Thyroid gland (tissue), 4 donors: ENCODE measurements around the gene PAFAH1B2.

Experiments used
- POLR2A ChIP-seq, 2 donors: fragments of 450-650 bp; IDR thresholded peaks; one replicate each; pipeline ENCODE4 v1.6.1; 2017; ENCODE audit warnings: antibody characterized with exemption in 2 of 2, mild to moderate bottlenecking in 2 of 2, moderate library complexity in 1 of 2
- TF ChIP-seq, protein P1 (sequence below), 6 experiments: fragments of 200-600 bp in 3 of 6; fragments of 450-650 bp in 3 of 6; sonication (generic) in 3 of 6; IDR thresholded peaks; one replicate each; pipeline ENCODE4 v1.5.1; 2016 to 2019; ENCODE audit warnings: antibody characterized with exemption in 6 of 6, mild to moderate bottlenecking in 2 of 6, inconsistent platforms in 1 of 6, moderate library complexity in 1 of 6

DNA sequence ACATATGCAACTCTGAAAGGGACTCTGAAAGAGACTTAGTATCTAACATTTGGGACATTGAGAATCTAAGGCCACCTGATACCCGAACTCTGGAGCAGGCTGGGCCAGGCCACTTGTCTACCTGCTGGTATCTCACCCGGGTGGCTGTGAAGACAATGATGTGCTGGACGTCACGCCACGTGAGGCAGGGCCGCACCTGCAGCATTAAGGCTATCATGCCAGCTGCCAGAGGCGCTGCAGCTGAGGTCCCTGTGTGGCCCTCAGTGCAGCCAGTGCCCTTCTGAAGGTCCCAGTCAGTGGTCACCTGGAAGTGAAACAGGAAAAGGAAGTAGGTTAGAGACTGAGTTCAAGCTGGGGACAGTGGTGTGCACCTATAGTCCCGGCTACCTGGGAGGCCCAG lies 75.4 kb downstream of the PAFAH1B2 start:
- TF ChIP-seq, protein P1, sequence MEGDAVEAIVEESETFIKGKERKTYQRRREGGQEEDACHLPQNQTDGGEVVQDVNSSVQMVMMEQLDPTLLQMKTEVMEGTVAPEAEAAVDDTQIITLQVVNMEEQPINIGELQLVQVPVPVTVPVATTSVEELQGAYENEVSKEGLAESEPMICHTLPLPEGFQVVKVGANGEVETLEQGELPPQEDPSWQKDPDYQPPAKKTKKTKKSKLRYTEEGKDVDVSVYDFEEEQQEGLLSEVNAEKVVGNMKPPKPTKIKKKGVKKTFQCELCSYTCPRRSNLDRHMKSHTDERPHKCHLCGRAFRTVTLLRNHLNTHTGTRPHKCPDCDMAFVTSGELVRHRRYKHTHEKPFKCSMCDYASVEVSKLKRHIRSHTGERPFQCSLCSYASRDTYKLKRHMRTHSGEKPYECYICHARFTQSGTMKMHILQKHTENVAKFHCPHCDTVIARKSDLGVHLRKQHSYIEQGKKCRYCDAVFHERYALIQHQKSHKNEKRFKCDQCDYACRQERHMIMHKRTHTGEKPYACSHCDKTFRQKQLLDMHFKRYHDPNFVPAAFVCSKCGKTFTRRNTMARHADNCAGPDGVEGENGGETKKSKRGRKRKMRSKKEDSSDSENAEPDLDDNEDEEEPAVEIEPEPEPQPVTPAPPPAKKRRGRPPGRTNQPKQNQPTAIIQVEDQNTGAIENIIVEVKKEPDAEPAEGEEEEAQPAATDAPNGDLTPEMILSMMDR (IDR thresholded peaks at IDR 0.05), result no peak
- TF ChIP-seq POLR2A (IDR thresholded peaks at IDR 0.05), result no peak
